GM12878 (cell line): ENCODE data around the gene INTS7. TPM values are rescaled to one million over a fixed set of nuclear protein-coding genes. Genes with fewer than 3 reads are reported as not detected.

ENCODE experiments used
- ATF2 ChIP-seq: IDR thresholded peaks from 2 replicates; pipeline ENCODE4 v1.6.1; 2012; ENCODE audit warnings: low read length, inconsistent platforms
- ATF7 ChIP-seq: fragments of 450-650 bp; IDR thresholded peaks from 2 replicates; pipeline ENCODE4 v1.6.1; 2016; ENCODE audit warnings: low read depth, mild to moderate bottlenecking
- BMI1 ChIP-seq: fragments of 450-650 bp; IDR thresholded peaks from 2 replicates; pipeline ENCODE4 v1.6.1; 2016; ENCODE audit warnings: mild to moderate bottlenecking, moderate library complexity, borderline replicate concordance
- CBX3 ChIP-seq: fragments of 200-600 bp; sonication (generic); IDR thresholded peaks from 2 replicates; pipeline ENCODE4 v1.6.1; 2016; ENCODE audit warnings: low read depth, borderline replicate concordance
- CBX5 ChIP-seq: sonication (generic); IDR thresholded peaks from 2 replicates; pipeline ENCODE4 v1.6.1; 2016; ENCODE audit warnings: low read depth, moderate library complexity, mild to moderate bottlenecking, inconsistent platforms
- CTCF ChIP-seq, 3 experiments: IDR thresholded peaks in 2 of 3; conservative IDR thresholded peaks in 1 of 3; 2 replicates each; pipeline ENCODE4 v1.5.1; 2011; ENCODE audit warnings: low read depth in 3 of 3, low read length in 3 of 3, mild to moderate bottlenecking in 3 of 3, control low read depth in 2 of 3, moderate library complexity in 2 of 3, inconsistent platforms in 1 of 3, mixed read lengths in 1 of 3; ENCODE audit not compliant: control insufficient read depth in 2 of 3, insufficient read depth in 1 of 3; ENCODE audit errors: extremely low read depth in 1 of 3
- E2F4 ChIP-seq: IDR thresholded peaks from 2 replicates; pipeline ENCODE4 v1.6.1; 2012; ENCODE audit warnings: low read depth, low read length, improper control_type of control experiment
- HSF1 ChIP-seq: fragments of 150-350 bp; IDR thresholded peaks from 2 replicates; pipeline ENCODE4 v1.6.1; 2014; ENCODE audit warnings: mild to moderate bottlenecking, low read depth, low read length
- IKZF1 ChIP-seq: fragments of 450-650 bp; conservative IDR thresholded peaks from 2 replicates; pipeline ENCODE4 v1.6.1; 2017; ENCODE audit warnings: antibody characterized with exemption, mild to moderate bottlenecking
- IRF5 ChIP-seq: fragments of 450-650 bp; IDR thresholded peaks from 2 replicates; pipeline ENCODE4 v1.6.1; 2017; ENCODE audit warnings: borderline replicate concordance
- MTA3 ChIP-seq: IDR thresholded peaks from 2 replicates; pipeline ENCODE4 v1.6.1; 2012; ENCODE audit warnings: low read length, inconsistent platforms, borderline replicate concordance
- MYC ChIP-seq: IDR thresholded peaks from 2 replicates; pipeline ENCODE4 v1.6.1; 2011; ENCODE audit warnings: mild to moderate bottlenecking, low read length, moderate library complexity, inconsistent platforms; ENCODE audit not compliant: insufficient read depth, insufficient replicate concordance, insufficient read length, severe bottlenecking
- NBN ChIP-seq: fragments of 450-650 bp; IDR thresholded peaks from 2 replicates; pipeline ENCODE4 v1.6.1; 2016
- NRF1 ChIP-seq: conservative IDR thresholded peaks from 2 replicates; pipeline ENCODE4 v1.6.1; 2011; ENCODE audit warnings: mild to moderate bottlenecking, low read depth, low read length, improper control_type of control experiment
- PAX8 ChIP-seq: fragments of 450-650 bp; IDR thresholded peaks from 2 replicates; pipeline ENCODE4 v1.6.1; 2017; ENCODE audit warnings: mild to moderate bottlenecking, moderate library complexity
- PBX3 ChIP-seq: IDR thresholded peaks from 2 replicates; pipeline ENCODE4 v1.6.1; 2011; ENCODE audit warnings: mild to moderate bottlenecking, low read depth, low read length, moderate library complexity; ENCODE audit not compliant: insufficient replicate concordance
- SMC3 ChIP-seq: IDR thresholded peaks from 2 replicates; pipeline ENCODE4 v1.6.1; 2011; ENCODE audit warnings: low read length, improper control_type of control experiment, borderline replicate concordance
- SREBF2 ChIP-seq: IDR thresholded peaks from 2 replicates; pipeline ENCODE4 v1.6.1; 2012; ENCODE audit warnings: mild to moderate bottlenecking, low read length
- SRF ChIP-seq, 2 experiments: IDR thresholded peaks; 2 replicates each; pipeline ENCODE4 v1.6.1; 2011; ENCODE audit warnings: low read depth in 2 of 2, low read length in 2 of 2, mild to moderate bottlenecking in 1 of 2, moderate library complexity in 1 of 2
- WRNIP1 ChIP-seq: IDR thresholded peaks from 2 replicates; pipeline ENCODE4 v1.6.1; 2011; ENCODE audit warnings: low read depth, low read length, improper control_type of control experiment, borderline replicate concordance
- YBX1 ChIP-seq: fragments of 450-650 bp; IDR thresholded peaks from 2 replicates; pipeline ENCODE4 v1.6.1; 2016; ENCODE audit warnings: antibody characterized with exemption
- ZNF274 ChIP-seq: IDR thresholded peaks from one replicate; pipeline ENCODE4 v1.8.0; 2011; ENCODE audit not compliant: insufficient read length, insufficient read depth
- ZZZ3 ChIP-seq: IDR thresholded peaks from 2 replicates; pipeline ENCODE4 v1.6.1; 2011; ENCODE audit warnings: low read depth; ENCODE audit not compliant: control insufficient read depth, insufficient read length
- polyA plus RNA-seq, 11 experiments: library from polyadenylated mRNA; depleted of rRNA in 4 of 11; unstranded in 6 of 11; stranded (reverse) in 5 of 11; fragments of >200 nt; fragmentation: Nextera tagmentation in 4 of 11; fragmentation: Illumina TruSeq in 1 of 11; extraction: Ambion mirVana in 4 of 11; extraction: Trizol in 1 of 11; gene quantifications; 1 replicate in 1 of 11; 2 replicates in 10 of 11; pipeline versions ENCODE4 v1.2.1 to v1.2.3, GENCODE V29; 2011 to 2016; ENCODE audit warnings: inconsistent platforms in 2 of 11, missing spikeins in 2 of 11, low read depth in 1 of 11
- total RNA-seq, 4 experiments: library from RNA; depleted of rRNA in 3 of 4; stranded (reverse); fragments of >200 nt in 3 of 4; fragmentation: Illumina TruSeq in 1 of 4; extraction: Trizol in 1 of 4; gene quantifications; 2 replicates each; pipeline versions ENCODE4 v1.2.1 to v1.2.3, GENCODE V29; 2013 to 2021

Gene INTS7
- total and polyA plus RNA-seq, 10 of the 15 experiments (the other 5 are each of a cell fraction or from before 2014, with no cell fraction given), result 17.1 to 49.1 (median 26.8) TPM

GRCh38 chr1:211939876-211940468, 95.4 kb downstream of the INTS7 start (continued):
- TF ChIP-seq CTCF (IDR thresholded peaks at IDR 0.05 in 2 of 3, conservative IDR thresholded peaks at IDR 0.05 in 1 of 3; ENCODE audit: control insufficient read depth in 2 of 3, extremely low read depth in 1 of 3, insufficient read depth in 1 of 3, low read depth in 3 of 3, low read length in 3 of 3), result no peak
- TF ChIP-seq SRF (IDR thresholded peaks at IDR 0.05; ENCODE audit: low read depth in 2 of 2, low read length in 2 of 2), result no peak
- peak; percentile 97 for TF ChIP-seq IKZF1
- TF ChIP-seq PBX3, result peak; percentile 45
- no peak for TF ChIP-seq SREBF2
- peak; percentile 94 for TF ChIP-seq ATF7
- no peak for TF ChIP-seq E2F4
- peak; percentile 36; the same call in 1 of the 2 replicates for TF ChIP-seq SMC3
- no peak for TF ChIP-seq NRF1
- TF ChIP-seq IRF5, result no peak
- no peak for TF ChIP-seq HSF1
- TF ChIP-seq CBX5, result peak; percentile 93
- TF ChIP-seq CBX3, result no peak
- TF ChIP-seq MTA3, result peak; percentile 93; the same call in 1 of the 2 replicates
- no peak for TF ChIP-seq PAX8
- TF ChIP-seq ZZZ3, result no peak
- TF ChIP-seq ATF2, result peak; percentile 97
- no peak for TF ChIP-seq YBX1
- no peak for TF ChIP-seq ZNF274
- peak; percentile 49; the same call in 1 of the 2 replicates for TF ChIP-seq BMI1
- no peak for TF ChIP-seq MYC
- TF ChIP-seq NBN, result peak; percentile 94
- TF ChIP-seq WRNIP1, result no peak
